ENCODE results near the gene CTCF.

Gene CTCF

GRCh38 chr16:67636713-67637112, 74.4 kb downstream of the CTCF start:
- no peak for DNase-seq
- intact Hi-C loops (cut with DNase I) = no loop called here

GRCh38 chr16:67637625-67638024, 75.3 kb downstream of the CTCF start:
- no peak for DNase-seq
- intact Hi-C loops (cut with DNase I) = no loop called here

DNA sequence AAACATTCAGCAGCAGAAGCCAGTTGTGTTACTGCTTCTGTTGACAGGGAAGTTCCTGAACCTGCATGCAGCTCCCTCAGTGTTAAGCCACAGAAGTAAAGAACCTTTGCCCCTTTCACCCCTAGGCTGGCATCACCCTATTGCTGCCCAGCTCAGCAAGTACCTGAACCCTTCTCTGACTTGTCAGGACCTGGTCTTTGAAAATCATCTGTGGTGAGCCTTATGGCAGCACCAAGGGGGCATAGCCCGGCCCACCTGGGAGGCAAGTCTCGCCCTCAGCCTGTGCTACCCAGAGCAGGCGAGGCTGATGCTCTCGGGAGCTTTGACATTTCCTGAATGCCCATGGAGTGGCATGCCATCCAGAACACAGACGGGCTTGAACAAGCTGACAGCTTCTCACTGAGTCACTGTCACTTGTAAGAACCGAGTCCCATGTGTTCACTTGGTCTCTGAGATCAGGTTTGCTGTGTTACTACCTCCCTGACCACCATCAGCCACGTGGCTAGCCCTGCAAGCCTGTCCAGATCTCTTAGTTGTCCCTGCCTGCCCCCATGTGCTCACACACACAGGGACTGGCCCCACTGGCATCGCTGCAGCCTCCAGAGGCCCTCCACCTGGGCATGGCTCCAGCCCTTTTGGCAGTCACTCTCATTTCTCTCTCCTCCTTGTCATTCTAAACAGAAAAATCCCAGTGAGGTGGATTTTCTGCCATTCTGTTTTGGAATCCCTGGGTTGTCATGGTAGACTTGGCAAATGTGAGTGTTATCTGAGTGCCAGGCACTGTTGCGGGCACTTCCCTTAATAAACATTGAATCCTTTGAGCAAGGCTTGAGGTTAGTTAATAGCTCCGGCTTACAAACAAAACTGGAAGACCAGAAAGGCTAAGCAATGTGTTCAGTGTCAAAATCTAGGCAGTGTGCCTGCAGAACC, 79.7 kb downstream of the CTCF start:
- DNase-seq = peak in 37 of 42 donors; percentile 33 to 84 (median 67)
- intact Hi-C loops (cut with DNase I) = no loop called here

- no peak for DNase-seq
- intact Hi-C loops (cut with DNase I) = no loop called here
Measured at GRCh38 chr16:67644038-67644437, 81.7 kb downstream of the CTCF start.

DNA sequence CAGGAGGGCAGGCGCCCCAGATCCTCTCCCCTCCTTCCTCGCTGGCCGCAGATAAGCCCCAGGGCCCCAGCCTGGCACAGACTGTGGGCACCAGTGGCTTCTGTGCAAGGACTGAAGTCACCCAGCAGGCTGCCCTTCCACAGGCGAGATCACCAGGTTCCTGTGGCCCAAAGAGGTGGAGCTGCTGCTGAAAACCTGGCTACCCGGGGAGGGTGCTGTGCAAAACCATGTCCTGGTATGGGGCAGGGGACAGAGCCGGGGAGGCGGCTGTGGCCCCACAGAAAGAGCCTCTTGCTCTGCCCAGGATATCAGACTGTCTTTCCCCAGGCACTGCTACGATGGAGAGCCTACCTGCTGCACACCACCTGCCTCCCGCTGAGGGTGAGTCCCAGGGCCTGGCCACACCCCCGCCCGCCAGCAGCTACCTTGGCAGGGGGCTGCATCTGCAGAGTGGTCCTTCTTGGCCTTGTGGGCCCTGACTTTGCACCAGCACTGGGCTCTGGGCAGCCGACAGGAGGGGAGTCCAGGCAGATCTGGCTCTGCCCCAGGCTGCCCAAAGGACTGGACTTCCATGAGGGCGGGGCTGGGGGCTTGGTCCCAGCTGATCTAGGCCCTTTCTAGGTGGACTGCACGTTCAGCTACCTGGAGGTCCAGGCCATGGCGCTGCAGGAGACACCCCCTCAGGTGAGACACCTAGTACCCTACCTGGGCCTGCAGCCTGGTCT, 83.2 kb downstream of the CTCF start:
- intact Hi-C loops (cut with DNase I) = no loop called here

DNA sequence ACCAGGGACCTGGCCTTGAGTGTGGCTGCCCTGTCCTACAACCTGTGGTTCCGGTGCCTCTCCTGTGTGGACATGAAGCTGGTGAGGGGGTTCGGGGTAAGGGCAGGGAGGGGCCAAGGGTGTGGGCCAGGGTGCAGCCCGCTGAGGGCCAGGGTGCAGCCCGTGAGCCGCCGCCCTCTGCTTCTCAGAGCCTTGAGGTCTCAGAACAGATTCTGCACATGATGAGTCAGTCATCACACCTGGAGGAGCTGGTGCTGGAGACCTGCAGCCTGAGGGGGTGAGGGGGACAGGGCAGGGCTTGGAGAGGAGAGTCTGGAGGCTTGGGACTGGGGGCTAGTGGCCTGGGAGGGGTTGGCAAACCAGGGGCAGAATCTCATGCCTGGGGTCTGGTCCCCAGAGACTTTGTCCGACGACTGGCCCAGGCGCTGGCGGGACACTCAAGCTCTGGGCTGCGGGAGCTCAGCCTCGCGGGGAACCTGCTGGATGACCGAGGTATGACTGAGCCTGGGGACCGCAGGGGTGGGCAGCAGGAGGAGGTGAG, 84.9 kb downstream of the CTCF start:
- intact Hi-C loops (cut with DNase I) = no loop called here
- no peak for DNase-seq

More for the DNA sequence above, 83.2 kb downstream of the CTCF start:
- no peak for DNase-seq

- intact Hi-C loops (cut with DNase I) = no loop called here
- DNase-seq = no peak
Measured at GRCh38 chr16:67647681-67648080, 85.4 kb downstream of the CTCF start.

GRCh38 chr16:67648088-67648763, 85.9 kb downstream of the CTCF start:
- intact Hi-C loops (cut with DNase I) = no loop called here
- DNase-seq = no peak

GRCh38 chr16:67648764-67649407, 86.6 kb downstream of the CTCF start:
- intact Hi-C loops (cut with DNase I) = no loop called here
- DNase-seq = peak in 8 of 42 donors; percentile 33 to 60 (median 46)

- no peak for DNase-seq
- intact Hi-C loops (cut with DNase I) = no loop called here
Measured at GRCh38 chr16:67649494-67649931, 87.2 kb downstream of the CTCF start.

DNA sequence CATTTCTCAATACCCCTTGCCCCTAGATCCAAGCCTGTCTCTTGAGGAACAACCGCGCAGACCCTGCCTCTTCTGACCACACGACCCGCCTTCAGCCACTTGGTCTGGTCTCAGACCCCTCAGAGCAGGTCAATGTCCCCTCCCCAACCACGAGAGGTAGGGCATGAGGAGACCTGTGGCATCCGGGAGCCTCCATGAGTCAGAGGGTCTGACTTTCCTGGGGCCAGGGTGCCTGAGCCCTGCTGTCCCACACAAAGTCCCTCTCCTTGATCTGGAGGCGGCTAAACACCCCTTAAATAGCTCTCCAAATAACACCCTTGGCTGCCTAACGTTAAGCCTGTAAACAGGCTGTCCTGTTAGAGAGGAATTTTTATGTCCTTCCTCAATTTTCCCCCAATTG, 87.7 kb downstream of the CTCF start:
- intact Hi-C loops (cut with DNase I) = no loop called here
- DNase-seq = no peak

DNA sequence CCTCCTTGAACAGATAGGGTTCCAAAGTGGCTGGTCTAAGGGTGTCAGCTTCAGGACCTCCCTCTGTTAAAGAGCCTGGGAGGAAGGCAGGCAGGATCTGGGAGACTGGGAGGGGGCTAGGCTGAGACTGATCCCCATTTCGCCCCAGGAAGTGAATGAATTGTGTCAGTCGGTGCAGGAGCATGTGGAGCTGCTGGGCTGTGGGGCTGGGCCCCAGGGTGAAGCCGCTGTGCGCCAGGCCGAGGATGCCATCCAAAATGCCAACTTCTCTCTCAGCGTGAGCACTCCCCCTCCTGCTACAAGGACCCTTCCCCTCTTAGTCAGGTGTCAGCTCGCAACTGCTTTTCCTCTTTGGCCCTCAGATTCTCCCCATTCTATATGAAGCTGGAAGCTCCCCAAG, 88.7 kb downstream of the CTCF start:
- intact Hi-C loops (cut with DNase I) = no loop called here
- DNase-seq = no peak

DNA sequence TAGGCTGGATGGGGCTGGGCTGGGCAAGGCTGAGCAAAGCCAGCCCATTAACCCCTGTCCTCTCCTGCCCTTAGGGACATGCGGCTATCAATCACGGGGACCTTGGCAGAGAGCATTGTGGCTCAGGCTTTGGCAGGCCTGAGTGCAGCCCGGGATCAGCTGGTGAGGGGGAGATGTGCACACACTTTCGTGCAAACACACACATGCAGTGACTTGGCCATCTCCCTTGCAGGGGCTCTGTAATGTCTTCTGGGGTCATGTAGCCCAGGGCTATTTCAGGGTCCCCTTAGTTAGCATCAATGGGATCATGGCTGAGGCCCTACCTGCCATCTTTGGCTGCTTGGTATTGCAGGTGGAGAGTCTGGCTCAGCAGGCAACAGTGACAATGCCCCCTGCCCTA, 89.5 kb downstream of the CTCF start:
- intact Hi-C loops (cut with DNase I) = no loop called here
- DNase-seq = no peak

GRCh38 chr16:67652578-67653127, 90.3 kb downstream of the CTCF start:
- intact Hi-C loops (cut with DNase I) = no loop called here
- DNase-seq = peak in 9 of 42 donors; percentile 18 to 60 (median 40)

DNA sequence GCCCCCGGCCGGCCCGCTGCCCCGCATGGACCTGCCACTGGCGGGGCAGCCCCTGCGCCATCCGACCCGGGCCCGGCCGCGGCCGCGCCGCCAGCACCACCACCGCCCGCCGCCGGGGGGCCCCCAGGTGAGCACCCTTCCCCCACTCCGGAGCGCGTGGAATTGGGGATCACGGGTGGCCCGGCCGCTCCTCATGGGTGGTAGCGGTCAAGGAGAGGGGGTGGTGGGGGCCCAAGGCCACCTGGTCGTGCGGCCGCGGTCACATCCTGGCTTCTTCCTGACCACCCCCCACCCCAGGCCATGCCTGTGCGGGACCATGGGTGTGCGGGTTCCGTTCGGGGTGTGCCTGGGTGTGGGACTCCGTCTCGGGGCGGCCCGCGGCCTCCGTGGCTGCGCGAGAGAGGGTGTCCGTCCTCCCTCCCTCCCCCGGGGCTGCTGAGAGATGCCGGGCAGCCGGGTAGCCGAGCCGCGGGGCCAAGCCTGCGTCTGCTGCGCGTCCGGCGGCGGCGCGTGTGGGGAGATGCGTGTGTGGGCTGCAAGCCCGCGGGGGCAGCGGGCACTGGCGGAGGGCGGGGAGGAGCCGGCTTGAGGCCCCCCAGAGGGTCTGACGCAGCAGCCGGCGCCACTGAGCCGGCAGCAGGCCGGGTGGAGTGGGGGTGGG, 90.9 kb downstream of the CTCF start:
- peak in 7 of 42 donors; percentile 18 to 51 (median 46) for DNase-seq
- intact Hi-C loops (cut with DNase I) = no loop called here

GRCh38 chr16:67653789-67654402, 91.6 kb downstream of the CTCF start:
- intact Hi-C loops (cut with DNase I) = no loop called here
- no peak for DNase-seq

GRCh38 chr16:67654403-67654911, 92.1 kb downstream of the CTCF start:
- intact Hi-C loops (cut with DNase I) = no loop called here

More at GRCh38 chr16:67654403-67654911, 92.1 kb downstream of the CTCF start:
- peak in 7 of 42 donors; percentile 12 to 59 (median 39) for DNase-seq
